Smooth muscle cell (in vitro differentiated cells): ENCODE results near the gene FEM1B. TPM values are rescaled to one million over a fixed set of nuclear protein-coding genes. Genes with fewer than 3 reads are reported as not detected.

Experiments
- DNase-seq: peaks from one replicate; lab custom pipeline; 2025; ENCODE audit not compliant: unreplicated experiment; lab: John Stamatoyannopoulos, UW
- H2AFZ ChIP-seq: fragments of 200-600 bp; sonication (generic); 2 replicates; pipeline ENCODE4 v1.6.0; 2016; ENCODE audit warnings: antibody characterized with exemption, low read depth, mild to moderate bottlenecking
- H3F3A ChIP-seq: fragments of 200-600 bp; sonication (generic); 2 replicates; pipeline ENCODE4 v1.6.0; 2017; ENCODE audit warnings: antibody characterized with exemption, low read depth
- H3K27ac ChIP-seq: fragments of 200-600 bp; sonication (generic); 2 replicates; pipeline ENCODE4 v1.5.1; 2016; ENCODE audit warnings: low read depth, mild to moderate bottlenecking
- H3K27me3 ChIP-seq: fragments of 200-600 bp; sonication (generic); 2 replicates; pipeline ENCODE4 v1.6.1; 2016; ENCODE audit warnings: low read depth, mild to moderate bottlenecking
- H3K36me3 ChIP-seq: fragments of 200-600 bp; sonication (generic); 2 replicates; pipeline ENCODE4 v1.5.1; 2016; ENCODE audit warnings: low read depth
- H3K4me1 ChIP-seq: fragments of 200-600 bp; sonication (generic); 2 replicates; pipeline ENCODE4 v1.5.1; 2016; ENCODE audit warnings: low read depth
- H3K4me2 ChIP-seq: fragments of 200-600 bp; sonication (generic); 2 replicates; pipeline ENCODE4 v1.6.0; 2016; ENCODE audit warnings: mild to moderate bottlenecking
- H3K4me3 ChIP-seq: fragments of 200-600 bp; sonication (generic); 2 replicates; pipeline ENCODE4 v1.5.1; 2016; ENCODE audit warnings: mild to moderate bottlenecking
- H3K79me2 ChIP-seq: fragments of 200-600 bp; sonication (generic); 2 replicates; pipeline ENCODE4 v1.6.0; 2016; ENCODE audit warnings: low read depth, mild to moderate bottlenecking
- H3K9ac ChIP-seq: fragments of 200-600 bp; sonication (generic); 2 replicates; pipeline ENCODE4 v1.6.0; 2016; ENCODE audit warnings: low read depth
- H3K9me3 ChIP-seq: fragments of 200-600 bp; sonication (generic); replicated peaks from 2 replicates; pipeline ENCODE4 v1.5.1; 2016; ENCODE audit warnings: low read depth
- H4K20me1 ChIP-seq: fragments of 200-600 bp; sonication (generic); 2 replicates; pipeline ENCODE4 v1.6.0; 2016; ENCODE audit warnings: low read depth
- WGBS: methylation state at CpG from one replicate; pipeline ENCODE4 v1.1.7; 2016; ENCODE audit warnings: low lambda C conversion rate; 5-methylcytosine and 5-hydroxymethylcytosine counted together
- polyA plus RNA-seq: library from polyadenylated mRNA; unstranded; fragments of >200 nt; fragmentation: Nextera tagmentation; extraction: Ambion mirVana; gene quantifications from 2 replicates; pipeline ENCODE4 v1.2.1, GENCODE V29; 2016
- total RNA-seq: library from RNA; depleted of rRNA; stranded (reverse); fragments of >200 nt; gene quantifications from 2 replicates; pipeline ENCODE4 v1.2.3, GENCODE V29; 2014
- TF ChIP-seq, protein P1 (sequence below): fragments of 200-600 bp; sonication (generic); IDR thresholded peaks from 2 replicates; pipeline ENCODE4 v1.5.1; 2017; ENCODE audit warnings: borderline replicate concordance, mild to moderate bottlenecking, antibody characterized with exemption; ENCODE audit not compliant: insufficient read depth, poor library complexity, severe bottlenecking

Gene FEM1B
- total and polyA plus RNA-seq, 2 experiments from 2014 or later, result 13.0 to 41.4 TPM

DNA sequence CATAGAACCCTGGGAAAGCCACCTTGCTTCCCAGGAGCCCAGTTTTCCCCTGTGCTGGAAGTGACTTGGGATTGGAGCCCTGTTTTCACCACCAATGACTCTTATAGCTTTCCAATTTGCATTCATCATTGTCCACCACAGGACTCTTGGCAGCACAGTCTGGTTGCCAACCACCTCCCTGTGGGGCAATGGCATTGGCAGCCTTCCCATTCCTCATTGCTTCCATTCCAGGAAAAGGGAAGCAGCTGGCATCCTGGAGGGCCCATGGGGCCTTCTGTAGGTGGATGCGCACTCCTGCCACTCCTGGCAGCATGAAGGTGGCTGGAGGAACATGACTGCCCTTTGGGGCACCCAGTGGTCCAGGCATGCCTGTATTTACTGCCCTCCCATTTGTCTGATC lies 57.7 kb downstream of the FEM1B start:
- Histone ChIP-seq H3K27ac (peak overlapping the region; percentile 86), H3K4me2 (peak overlapping the region; percentile 42), H3K36me3 (no peaks in the 10 kb centered on the region), H3K9me3 (no peaks in the 10 kb centered on the region), H3K4me1 (peaks cover 8% of the 10 kb centered on the region), H3K27me3 (no peaks in the 10 kb centered on the region), H3K4me3 (no peak overlapping the region), H3F3A (no peaks in the 10 kb centered on the region), H2AFZ (no peak overlapping the region), H3K9ac (no peak overlapping the region), H4K20me1 (no peaks in the 10 kb centered on the region), H3K79me2 (no peaks in the 10 kb centered on the region)
- TF ChIP-seq, protein P1, sequence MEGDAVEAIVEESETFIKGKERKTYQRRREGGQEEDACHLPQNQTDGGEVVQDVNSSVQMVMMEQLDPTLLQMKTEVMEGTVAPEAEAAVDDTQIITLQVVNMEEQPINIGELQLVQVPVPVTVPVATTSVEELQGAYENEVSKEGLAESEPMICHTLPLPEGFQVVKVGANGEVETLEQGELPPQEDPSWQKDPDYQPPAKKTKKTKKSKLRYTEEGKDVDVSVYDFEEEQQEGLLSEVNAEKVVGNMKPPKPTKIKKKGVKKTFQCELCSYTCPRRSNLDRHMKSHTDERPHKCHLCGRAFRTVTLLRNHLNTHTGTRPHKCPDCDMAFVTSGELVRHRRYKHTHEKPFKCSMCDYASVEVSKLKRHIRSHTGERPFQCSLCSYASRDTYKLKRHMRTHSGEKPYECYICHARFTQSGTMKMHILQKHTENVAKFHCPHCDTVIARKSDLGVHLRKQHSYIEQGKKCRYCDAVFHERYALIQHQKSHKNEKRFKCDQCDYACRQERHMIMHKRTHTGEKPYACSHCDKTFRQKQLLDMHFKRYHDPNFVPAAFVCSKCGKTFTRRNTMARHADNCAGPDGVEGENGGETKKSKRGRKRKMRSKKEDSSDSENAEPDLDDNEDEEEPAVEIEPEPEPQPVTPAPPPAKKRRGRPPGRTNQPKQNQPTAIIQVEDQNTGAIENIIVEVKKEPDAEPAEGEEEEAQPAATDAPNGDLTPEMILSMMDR, result no peak
- 83% methylated on average over 1 of the region's 1 CpG for WGBS
- DNase-seq, result no peak

DNA sequence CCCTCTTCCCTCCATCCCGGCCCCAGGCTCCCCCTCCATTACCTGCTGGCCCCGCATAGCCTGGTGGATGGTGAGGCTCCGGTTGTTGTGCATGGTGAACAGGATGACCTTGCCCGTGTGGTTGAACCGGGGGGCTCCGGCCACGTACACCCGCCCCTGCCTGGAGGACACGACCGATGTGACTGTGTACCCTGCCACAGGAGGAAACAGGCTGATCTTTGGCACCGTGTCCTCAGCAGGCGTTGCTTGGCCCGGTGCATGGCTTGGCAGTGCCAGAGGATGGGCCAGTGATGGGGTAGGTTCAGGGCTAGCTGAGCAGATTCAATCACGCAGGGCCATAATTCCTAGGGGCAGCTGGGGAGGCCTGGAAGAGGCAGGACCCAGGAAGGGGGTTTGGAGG lies 58.1 kb downstream of the FEM1B start:
- Histone ChIP-seq H3K79me2 (no peaks in the 10 kb centered on the region), H3K4me1 (peaks cover 4% of the 10 kb centered on the region), H3K27ac (peak overlapping the region; percentile 86), H3K4me3 (no peak overlapping the region), H3F3A (no peaks in the 10 kb centered on the region), H3K4me2 (peak overlapping the region; percentile 42), H3K9me3 (no peaks in the 10 kb centered on the region), H3K36me3 (no peaks in the 10 kb centered on the region), H2AFZ (no peak overlapping the region), H3K27me3 (no peaks in the 10 kb centered on the region), H4K20me1 (no peaks in the 10 kb centered on the region), H3K9ac (no peak overlapping the region)
- DNase-seq, result no peak
- 97% methylated on average over 14 of the region's 14 CpGs for WGBS
- TF ChIP-seq, protein P1, result no peak

DNA sequence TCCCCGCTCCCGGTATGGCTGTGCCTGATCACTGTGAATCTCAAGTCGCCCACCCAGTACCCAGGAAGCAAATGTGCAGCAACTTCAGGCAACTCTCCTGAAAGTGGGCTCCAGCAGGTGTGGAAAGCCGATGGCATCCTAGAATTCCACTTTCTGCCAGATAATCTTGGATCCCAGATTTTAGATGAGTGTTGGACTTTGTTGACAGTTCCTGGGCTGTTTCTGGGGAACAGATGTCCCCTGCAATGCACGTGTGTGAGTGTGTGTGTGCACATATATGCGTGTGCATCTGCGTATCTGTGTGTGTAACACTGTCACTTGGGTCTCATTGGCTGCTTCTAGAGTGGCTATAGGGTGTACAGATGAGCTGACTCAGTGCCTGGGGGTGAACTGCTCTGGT lies 59.0 kb downstream of the FEM1B start:
- WGBS, result 92% methylated on average over 7 of the region's 7 CpGs
- TF ChIP-seq, protein P1, result no peak

DNA sequence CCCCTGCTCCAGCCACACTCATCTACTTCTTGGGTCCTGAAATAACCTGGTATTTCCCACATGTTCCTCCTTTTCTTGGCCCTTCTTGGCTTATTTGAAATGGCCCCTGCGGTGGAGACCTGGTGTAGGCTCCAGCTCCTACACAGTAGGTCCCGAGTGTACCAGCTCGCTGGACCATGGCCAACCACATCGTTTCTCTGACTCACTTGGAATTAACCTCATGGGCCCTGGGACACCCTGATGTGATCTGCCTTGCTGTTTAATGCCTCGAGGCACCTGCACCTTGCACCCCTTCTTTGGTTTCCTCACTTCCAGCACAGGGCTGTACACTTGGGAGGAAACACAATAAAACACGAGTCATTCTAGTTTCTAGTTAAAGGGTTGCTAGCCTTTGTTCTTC lies 60.3 kb downstream of the FEM1B start:
- H2AFZ ChIP-seq, result no peak overlapping the region
- no peak overlapping the region for H3K4me3 ChIP-seq
- no peaks in the 10 kb centered on the region for H3K4me1 ChIP-seq
- TF ChIP-seq, protein P1, result no peak
- H3K27ac ChIP-seq, result no peak overlapping the region
- H3K27me3 ChIP-seq, result no peaks in the 10 kb centered on the region
- H3K79me2 ChIP-seq, result no peaks in the 10 kb centered on the region
- WGBS, result 85% methylated on average over 6 of the region's 6 CpGs
- no peaks in the 10 kb centered on the region for H3K9me3 ChIP-seq
- no peaks in the 10 kb centered on the region for H4K20me1 ChIP-seq
- H3K36me3 ChIP-seq, result no peaks in the 10 kb centered on the region
- H3F3A ChIP-seq, result peaks cover 4% of the 10 kb centered on the region
- H3K4me2 ChIP-seq, result no peak overlapping the region
- H3K9ac ChIP-seq, result no peak overlapping the region
- no peak for DNase-seq

More for the DNA sequence above, 59.0 kb downstream of the FEM1B start:
- Histone ChIP-seq H3K9me3 (no peaks in the 10 kb centered on the region), H3K36me3 (no peaks in the 10 kb centered on the region), H3K4me2 (no peak overlapping the region), H3K27me3 (no peaks in the 10 kb centered on the region), H3K79me2 (no peaks in the 10 kb centered on the region), H2AFZ (no peak overlapping the region), H3K4me3 (no peak overlapping the region), H3K9ac (no peak overlapping the region), H3F3A (peaks cover under 1% of the 10 kb centered on the region), H3K4me1 (no peaks in the 10 kb centered on the region), H4K20me1 (no peaks in the 10 kb centered on the region), H3K27ac (no peak overlapping the region)
- DNase-seq, result no peak
